ENCODE results near the gene OR51S1.
"Not testable (repeated sequence)": the region's sequence is repeated elsewhere in the genome, so short reads cannot be mapped to it uniquely, and the experiment has no call there.

OR51S1 gene

GRCh38 chr11:4848908-4849532 is at the start of gene OR51S1:
Gene OR51S1, minus strand, starts transcription at chr11:4849208. Its CDS starts 0 bp downstream, at chr11:4849208.
- no peak for DNase-seq (ENCODE audit: low spot score)

GRCh38 chr11:4891996-4892640 is 43.1 kb upstream of the OR51S1 start:
- DNase-seq (ENCODE audit: low spot score) = no peak

- DNase-seq (ENCODE audit: low spot score) = no peak
Measured at GRCh38 chr11:4890279-4890678, 41.3 kb upstream of the OR51S1 start.

GRCh38 chr11:4887591-4887990 is 38.6 kb upstream of the OR51S1 start:
- DNase-seq (ENCODE audit: low spot score) = no peak

- no peak for DNase-seq (ENCODE audit: low spot score)
Measured at GRCh38 chr11:4886186-4886585, 37.2 kb upstream of the OR51S1 start.

- DNase-seq (ENCODE audit: low spot score) = no peak
Measured at GRCh38 chr11:4884361-4884760, 35.4 kb upstream of the OR51S1 start.

- DNase-seq (ENCODE audit: low spot score) = no peak
Measured at GRCh38 chr11:4882543-4882942, 33.5 kb upstream of the OR51S1 start.

- no peak for DNase-seq (ENCODE audit: low spot score)
Measured at GRCh38 chr11:4881860-4882500, 33.0 kb upstream of the OR51S1 start, which contains the start of gene OR51T1. Gene OR51T1, plus strand, starts transcription at chr11:4881900. Its CDS starts 0 bp downstream, at chr11:4881900.

GRCh38 chr11:4881188-4881587 is 32.2 kb upstream of the OR51S1 start:
- no peak for DNase-seq (ENCODE audit: low spot score)

GRCh38 chr11:4865855-4866254 is 16.8 kb upstream of the OR51S1 start:
- DNase-seq (ENCODE audit: low spot score) = no peak

- DNase-seq (ENCODE audit: low spot score) = no peak
Measured at GRCh38 chr11:4863876-4864275, 14.9 kb upstream of the OR51S1 start.

- no peak for DNase-seq (ENCODE audit: low spot score)
Measured at GRCh38 chr11:4862447-4863236, 13.6 kb upstream of the OR51S1 start.

- DNase-seq (ENCODE audit: low spot score) = not testable (repeated sequence)
Measured at GRCh38 chr11:4854286-4854685, 5.3 kb upstream of the OR51S1 start.

- no peak for DNase-seq (ENCODE audit: low spot score)
Measured at GRCh38 chr11:4851033-4851432, 2.0 kb upstream of the OR51S1 start.

- DNase-seq (ENCODE audit: low spot score) = no peak
Measured at GRCh38 chr11:4839851-4840549, 9.0 kb downstream of the OR51S1 start.

GRCh38 chr11:4830909-4831308 is 18.1 kb downstream of the OR51S1 start:
- no peak for DNase-seq (ENCODE audit: low spot score)

- no peak for DNase-seq (ENCODE audit: low spot score)
Measured at GRCh38 chr11:4830346-4830745, 18.7 kb downstream of the OR51S1 start.

GRCh38 chr11:4826425-4826824 is 22.6 kb downstream of the OR51S1 start:
- DNase-seq (ENCODE audit: low spot score) = no peak

- DNase-seq (ENCODE audit: low spot score) = no peak
Measured at GRCh38 chr11:4825132-4825531, 23.9 kb downstream of the OR51S1 start.

GRCh38 chr11:4821021-4821420 is 28.0 kb downstream of the OR51S1 start, which contains the start of gene OR51F2:
Gene OR51F2, plus strand, starts transcription at chr11:4821321. Its CDS starts 101 bp downstream, at chr11:4821422.
- no peak for DNase-seq (ENCODE audit: low spot score)

GRCh38 chr11:4809246-4809645 is 39.8 kb downstream of the OR51S1 start:
- no peak for DNase-seq (ENCODE audit: low spot score)

- DNase-seq (ENCODE audit: low spot score) = no peak
Measured at GRCh38 chr11:4808476-4808875, 40.5 kb downstream of the OR51S1 start.

All from left forelimb (tissue), 1 donor.